CD4-positive, CD25-positive, alpha-beta regulatory T cell (primary cell): ENCODE results near the gene RFT1. TPM values are rescaled to one million over a fixed set of nuclear protein-coding genes. Genes with fewer than 3 reads are reported as not detected.

Experiments used
- ATAC-seq, 2 donors: fragments of 150-1000 bp; cut with Tn5 transposase; one replicate each; pipeline ENCODE4 v1.10.0; 2021; ENCODE audit warnings: low read depth in 2 of 2, moderate number of reproducible peaks in 2 of 2, moderate library complexity in 1 of 2
- DNase-seq, 3 donors: peaks; one replicate each; pipeline versions ENCODE4 v3.0.0 to v3.0.0-alpha.2; 2012 to 2022; ENCODE audit warnings: mixed read lengths in 1 of 3
- H3K27ac ChIP-seq: one replicate; pipeline ENCODE4 v1.7.0; 2013; ENCODE audit warnings: mild to moderate bottlenecking, low read length; ENCODE audit not compliant: insufficient read depth, poor library complexity, severe bottlenecking
- H3K27me3 ChIP-seq: one replicate; pipeline ENCODE4 v1.7.0; 2013; ENCODE audit warnings: low read length; ENCODE audit not compliant: control insufficient read depth, insufficient read depth
- H3K36me3 ChIP-seq: one replicate; pipeline ENCODE4 v1.7.0; 2013; ENCODE audit warnings: mild to moderate bottlenecking, low read length, moderate library complexity; ENCODE audit not compliant: control insufficient read depth, insufficient read depth
- H3K4me1 ChIP-seq: 2 replicates; pipeline ENCODE4 v1.7.0; 2013; ENCODE audit warnings: mild to moderate bottlenecking, low read length; ENCODE audit not compliant: insufficient read depth, control insufficient read depth, poor library complexity, severe bottlenecking
- H3K4me3 ChIP-seq: one replicate; pipeline ENCODE4 v1.7.0; 2013; ENCODE audit warnings: low read depth, mild to moderate bottlenecking, low read length, moderate library complexity
- H3K9me3 ChIP-seq, 2 experiments: 1 replicate in 1 of 2; 2 replicates in 1 of 2; pipeline ENCODE4 v1.7.0; 2013; ENCODE audit warnings: low read length in 2 of 2, mild to moderate bottlenecking in 1 of 2, moderate library complexity in 1 of 2; ENCODE audit not compliant: control insufficient read depth in 2 of 2
- H3K27ac Mint-ChIP-seq, 3 donors: one replicate each; pipeline ENCODE4 v1.8.0; 2020 to 2022; ENCODE audit warnings: mild to moderate bottlenecking in 3 of 3, mixed read lengths in 3 of 3, moderate library complexity in 2 of 3
- H3K27me3 Mint-ChIP-seq: one replicate; pipeline ENCODE4 v1.8.0; 2022; ENCODE audit warnings: mild to moderate bottlenecking, mixed read lengths
- H3K36me3 Mint-ChIP-seq: one replicate; pipeline ENCODE4 v1.8.0; 2020; ENCODE audit warnings: mixed read lengths
- H3K4me1 Mint-ChIP-seq, 4 donors: one replicate each; pipeline ENCODE4 v1.8.0; 2020 to 2022; ENCODE audit warnings: mixed read lengths in 4 of 4, mild to moderate bottlenecking in 1 of 4
- H3K4me3 Mint-ChIP-seq, 4 donors: one replicate each; pipeline ENCODE4 v1.8.0; 2020 to 2022; ENCODE audit warnings: mild to moderate bottlenecking in 4 of 4, mixed read lengths in 4 of 4, moderate library complexity in 3 of 4
- H3K9me3 Mint-ChIP-seq, 7 donors: one replicate each; pipeline ENCODE4 v1.8.0; 2020 to 2022; ENCODE audit warnings: mixed read lengths in 7 of 7, mild to moderate bottlenecking in 3 of 7, moderate library complexity in 2 of 7
- polyA plus RNA-seq, 4 donors: library from polyadenylated mRNA; unstranded; fragments of 300-500 nt; fragmentation: Illumina TruSeq; gene quantifications; one replicate each; pipeline ENCODE4 v1.2.3, GENCODE V29; 2021
- total RNA-seq: library from RNA; stranded (reverse); gene quantifications from one replicate; pipeline ENCODE4 v1.2.3, GENCODE V29; 2022

Gene RFT1
- total and polyA plus RNA-seq, 5 donors from 2014 or later: 12.9 to 27.6 (median 23.9) TPM

DNA sequence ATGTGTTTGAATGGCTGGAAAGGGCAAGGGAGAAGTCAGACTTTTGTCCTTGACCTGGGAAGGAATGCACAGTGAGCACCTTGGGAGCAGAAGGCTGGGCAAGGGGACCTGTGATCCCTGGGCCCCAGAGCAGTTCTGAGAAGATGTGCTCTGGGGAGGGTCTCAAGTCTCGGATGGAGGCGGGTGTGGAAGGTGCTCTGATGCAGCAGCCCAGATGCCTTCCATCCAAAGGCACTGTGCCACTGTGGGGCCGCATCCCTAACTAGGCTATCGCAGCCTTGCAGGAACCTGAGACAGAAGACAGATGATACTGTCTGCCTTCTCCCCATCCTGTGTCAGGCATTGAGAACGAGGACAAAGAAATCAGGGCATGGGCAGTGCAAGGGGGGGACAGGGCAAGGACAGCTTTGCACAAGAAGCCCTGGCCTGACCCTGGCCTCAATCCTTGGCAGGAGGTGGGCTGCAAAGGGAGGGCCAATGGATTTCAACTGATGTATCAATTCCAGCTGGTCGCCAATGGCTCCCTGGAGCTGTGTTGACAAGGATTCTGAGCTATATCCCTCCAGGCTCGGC, 16.2 kb upstream of the RFT1 start:
- no peak overlapping the region for H3K27ac ChIP-seq

GRCh38 chr3:53145713-53146080, 15.5 kb upstream of the RFT1 start:
- H3K4me1 ChIP-seq: no peaks in the 10 kb centered on the region
- no peaks in the 10 kb centered on the region for H3K36me3 ChIP-seq

More for the DNA sequence above, 16.2 kb upstream of the RFT1 start:
- no peaks in the 10 kb centered on the region for H3K36me3 Mint-ChIP-seq
- H3K36me3 ChIP-seq: no peaks in the 10 kb centered on the region
- no peak overlapping the region for H3K27ac Mint-ChIP-seq
- DNase-seq (no peak), ATAC-seq (no peak)
- no peak overlapping the region for H3K4me3 ChIP-seq
- H3K9me3 Mint-ChIP-seq: no peaks in the 10 kb centered on the region
- no peaks in the 10 kb centered on the region for H3K4me1 Mint-ChIP-seq
- H3K27me3 Mint-ChIP-seq: no peaks in the 10 kb centered on the region
- H3K27me3 ChIP-seq: no peaks in the 10 kb centered on the region
- no peaks in the 10 kb centered on the region for H3K4me1 ChIP-seq
- H3K9me3 ChIP-seq: no peaks in the 10 kb centered on the region
- H3K4me3 Mint-ChIP-seq: no peak overlapping the region

GRCh38 chr3:53144862-53145712, 14.9 kb upstream of the RFT1 start:
- H3K4me1 Mint-ChIP-seq: no peaks in the 10 kb centered on the region
- H3K9me3 Mint-ChIP-seq: no peaks in the 10 kb centered on the region
- Histone ChIP-seq H3K9me3 (no peaks in the 10 kb centered on the region), H3K27me3 (no peaks in the 10 kb centered on the region), H3K4me3 (no peak overlapping the region), H3K4me1 (no peaks in the 10 kb centered on the region), H3K27ac (no peak overlapping the region), H3K36me3 (no peaks in the 10 kb centered on the region)
- no peak overlapping the region for H3K4me3 Mint-ChIP-seq
- H3K36me3 Mint-ChIP-seq: no peaks in the 10 kb centered on the region
- no peaks in the 10 kb centered on the region for H3K27me3 Mint-ChIP-seq
- no peak for ATAC-seq
- no peak overlapping the region for H3K27ac Mint-ChIP-seq
- no peak for DNase-seq

More at GRCh38 chr3:53145713-53146080, 15.5 kb upstream of the RFT1 start:
- Mint-ChIP-seq H3K9me3 (no peaks in the 10 kb centered on the region), H3K27me3 (no peaks in the 10 kb centered on the region), H3K36me3 (no peaks in the 10 kb centered on the region), H3K4me3 (no peak overlapping the region), H3K27ac (no peak overlapping the region), H3K4me1 (no peaks in the 10 kb centered on the region)
- Histone ChIP-seq H3K27me3 (no peaks in the 10 kb centered on the region), H3K27ac (no peak overlapping the region), H3K9me3 (no peaks in the 10 kb centered on the region), H3K4me3 (no peak overlapping the region)
- DNase-seq: no peak
- ATAC-seq: no peak

DNA sequence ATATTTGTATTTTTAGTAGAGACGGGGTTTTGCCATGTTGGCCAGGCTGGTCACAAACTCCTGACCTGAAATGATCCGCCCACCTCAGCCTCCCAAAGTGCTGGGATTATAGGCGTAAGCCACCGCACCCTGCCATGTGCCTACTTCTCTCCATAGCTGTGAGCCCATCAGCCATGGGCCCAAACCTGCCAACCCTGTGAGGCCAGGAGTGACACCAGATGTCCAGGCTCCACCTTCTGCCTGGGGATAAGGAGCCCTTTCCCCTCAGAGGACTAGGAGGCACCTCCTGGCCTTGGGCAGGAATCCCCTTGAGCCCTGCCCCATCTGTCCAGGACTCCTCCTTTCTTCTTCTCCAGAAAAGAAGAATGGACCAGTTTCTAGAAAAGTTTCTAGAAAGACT, 14.2 kb upstream of the RFT1 start:
- H3K9me3 Mint-ChIP-seq: no peaks in the 10 kb centered on the region
- H3K4me3 ChIP-seq: no peak overlapping the region
- no peak overlapping the region for H3K27ac Mint-ChIP-seq
- DNase-seq: no peak
- H3K4me3 Mint-ChIP-seq: no peak overlapping the region
- H3K27ac ChIP-seq: no peak overlapping the region
- H3K27me3 ChIP-seq: no peaks in the 10 kb centered on the region
- H3K4me1 ChIP-seq: no peaks in the 10 kb centered on the region
- H3K9me3 ChIP-seq: no peaks in the 10 kb centered on the region
- H3K36me3 ChIP-seq: no peaks in the 10 kb centered on the region
- ATAC-seq: no peak
- no peaks in the 10 kb centered on the region for H3K27me3 Mint-ChIP-seq
- H3K4me1 Mint-ChIP-seq: no peaks in the 10 kb centered on the region
- H3K36me3 Mint-ChIP-seq: no peaks in the 10 kb centered on the region

DNA sequence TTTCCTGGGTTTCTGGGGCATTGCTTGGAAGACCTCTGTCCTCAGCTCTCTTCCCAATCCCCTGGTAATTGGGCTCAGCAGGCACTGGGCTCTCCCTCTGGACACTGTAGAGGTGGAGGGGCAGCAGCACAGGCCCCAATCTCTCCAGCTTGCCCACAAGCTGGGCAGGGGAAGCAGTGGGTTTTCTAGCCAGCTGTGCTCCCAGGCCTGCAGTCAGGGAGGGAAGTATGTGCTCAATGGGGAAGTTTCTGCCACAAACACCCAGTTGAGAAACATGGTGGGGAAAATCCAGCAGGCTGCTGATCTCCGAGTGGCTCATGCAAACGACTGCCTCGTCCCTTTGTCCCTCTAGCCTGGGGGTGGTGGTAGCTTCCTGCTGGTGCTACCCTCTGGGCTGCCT, 12.8 kb upstream of the RFT1 start:
- Mint-ChIP-seq H3K4me1 (no peaks in the 10 kb centered on the region), H3K27me3 (no peaks in the 10 kb centered on the region), H3K36me3 (no peaks in the 10 kb centered on the region), H3K27ac (no peak overlapping the region), H3K4me3 (no peak overlapping the region), H3K9me3 (no peaks in the 10 kb centered on the region)
- ATAC-seq (no peak), DNase-seq (no peak)
- no peak overlapping the region for H3K27ac ChIP-seq
- H3K27me3 ChIP-seq: no peaks in the 10 kb centered on the region
- no peak overlapping the region for H3K4me3 ChIP-seq
- no peaks in the 10 kb centered on the region for H3K4me1 ChIP-seq
- H3K36me3 ChIP-seq: no peaks in the 10 kb centered on the region
- no peaks in the 10 kb centered on the region for H3K9me3 ChIP-seq

DNA sequence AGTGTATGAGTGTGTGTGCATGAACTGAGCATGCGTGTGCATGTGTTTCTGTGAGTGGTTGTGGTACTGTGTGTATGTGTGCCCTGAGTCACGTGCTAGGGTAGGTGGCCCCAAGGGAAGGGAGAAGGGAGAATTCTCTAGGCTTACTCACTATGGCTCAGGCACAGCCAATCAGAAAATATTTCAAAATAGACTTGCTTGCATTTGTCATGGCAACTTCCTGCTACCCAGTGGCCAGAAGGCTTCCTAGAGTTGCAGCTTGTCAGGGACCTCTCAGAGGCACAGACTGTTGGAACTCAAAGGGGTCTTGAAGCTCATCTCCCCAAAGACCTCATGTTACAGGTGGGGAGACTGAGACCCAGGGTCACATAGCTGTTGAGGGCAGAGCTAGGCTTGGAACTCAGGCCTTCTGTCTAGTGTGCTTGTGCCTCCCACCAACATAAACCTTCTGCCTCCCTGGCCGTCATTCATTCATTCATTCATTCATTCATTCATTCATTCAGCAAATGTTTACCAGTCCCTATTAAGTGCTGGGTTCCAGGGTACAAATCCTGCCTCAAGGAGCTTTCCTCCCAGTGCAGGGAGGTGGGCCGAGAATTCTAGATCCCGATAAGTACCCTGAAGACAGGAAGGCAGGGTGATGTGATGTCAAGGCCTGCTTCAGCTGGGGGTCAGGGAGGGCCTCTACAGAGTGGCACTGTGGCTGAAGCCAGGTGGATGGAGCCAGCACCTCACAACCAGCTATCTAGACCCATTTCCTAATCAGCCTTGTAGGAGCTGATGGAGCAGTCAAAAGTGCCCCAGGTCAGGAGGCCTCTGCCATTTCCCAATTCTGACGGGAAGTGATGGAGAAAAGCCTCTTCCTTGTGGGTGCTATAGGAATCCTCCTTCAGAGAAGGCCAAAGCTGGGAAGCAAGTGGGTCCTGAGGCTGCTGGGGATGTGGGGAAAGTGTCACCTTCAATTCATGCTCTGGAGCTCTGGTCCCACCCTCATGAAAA, 10.9 kb upstream of the RFT1 start:
- DNase-seq: no peak
- no peak for ATAC-seq
- no peaks in the 10 kb centered on the region for H3K9me3 Mint-ChIP-seq
- H3K36me3 Mint-ChIP-seq: no peaks in the 10 kb centered on the region
- Histone ChIP-seq H3K4me3 (no peak overlapping the region), H3K27ac (no peak overlapping the region), H3K27me3 (no peaks in the 10 kb centered on the region), H3K4me1 (no peaks in the 10 kb centered on the region), H3K9me3 (no peaks in the 10 kb centered on the region), H3K36me3 (no peaks in the 10 kb centered on the region)
- H3K4me3 Mint-ChIP-seq: no peak overlapping the region
- no peaks in the 10 kb centered on the region for H3K27me3 Mint-ChIP-seq
- H3K4me1 Mint-ChIP-seq: no peaks in the 10 kb centered on the region
- H3K27ac Mint-ChIP-seq: no peak overlapping the region

DNA sequence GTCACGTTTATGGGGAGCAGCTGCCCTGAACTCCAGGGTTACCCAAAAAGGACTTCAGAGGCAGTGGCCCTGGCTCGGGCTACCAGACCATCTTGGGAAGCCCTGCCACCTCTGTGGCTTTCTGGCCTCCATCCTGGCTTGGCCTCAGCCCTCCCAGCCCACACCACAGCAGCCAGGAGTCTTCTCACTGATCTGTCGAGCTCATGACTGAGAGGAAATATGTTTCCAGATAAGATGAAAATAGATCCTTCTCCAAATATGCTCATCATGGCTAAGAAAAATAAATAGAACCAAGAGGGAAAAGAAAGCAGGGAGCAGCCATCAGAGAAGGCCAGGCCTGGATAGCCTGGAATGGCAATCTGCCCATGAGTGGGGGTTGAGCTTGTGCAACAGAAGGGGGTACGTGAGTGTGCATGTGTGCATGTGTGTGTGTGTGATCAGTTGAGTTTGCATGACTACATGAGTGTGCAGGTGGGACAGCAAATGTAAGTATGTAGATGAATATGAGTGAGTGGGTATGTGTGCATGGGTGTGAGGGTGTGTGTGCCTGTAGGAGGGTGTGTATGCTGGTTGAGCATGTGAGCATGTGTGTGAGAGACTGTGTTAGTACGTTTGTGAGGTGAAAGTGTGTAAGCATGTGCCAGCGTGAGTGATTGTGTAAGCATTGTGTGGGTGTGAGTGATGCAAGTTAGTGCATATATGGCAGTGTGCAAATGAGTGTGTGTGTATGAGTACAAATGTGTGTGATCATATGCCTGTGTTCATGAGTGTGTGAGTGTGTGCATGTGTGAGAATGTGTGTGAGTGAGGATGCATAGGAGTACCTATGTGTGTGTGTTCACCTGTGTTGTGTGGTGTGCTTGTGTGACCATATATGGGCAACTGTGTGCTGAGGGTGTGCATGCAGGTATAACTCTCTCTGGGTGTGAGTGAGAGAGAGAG, 9.9 kb upstream of the RFT1 start:
- Mint-ChIP-seq H3K9me3 (no peaks in the 10 kb centered on the region), H3K27me3 (no peaks in the 10 kb centered on the region), H3K27ac (no peak overlapping the region), H3K4me3 (no peak overlapping the region), H3K36me3 (no peaks in the 10 kb centered on the region), H3K4me1 (no peaks in the 10 kb centered on the region)
- H3K4me3 ChIP-seq: no peak overlapping the region
- ATAC-seq: no peak
- no peaks in the 10 kb centered on the region for H3K36me3 ChIP-seq
- H3K9me3 ChIP-seq: no peaks in the 10 kb centered on the region
- no peak overlapping the region for H3K27ac ChIP-seq
- no peaks in the 10 kb centered on the region for H3K4me1 ChIP-seq
- H3K27me3 ChIP-seq: no peaks in the 10 kb centered on the region
- DNase-seq: no peak
